ENCODE results near the gene SDK2. TPM values are rescaled to one million over a fixed set of nuclear protein-coding genes. Genes with fewer than 3 reads are reported as not detected.
A peak's percentile ranks its signal among the peaks of the same experiment; 100 is the strongest.

Gene SDK2
- total RNA-seq, result 1 to 10 TPM; 1.4 to 1.7 TPM
- long read RNA-seq, donor 1, result 0 reads
- long read RNA-seq, donor 2, partial matches to known transcripts, result 0 of 2 reads
- long read RNA-seq, donor 2, other reads (novel, unspliced or antisense), result 2 of 2 reads

GRCh38 chr17:73644145-73645049 is at the start of gene SDK2:
SDK2 (minus strand) TSS chr17:73644445; CDS start chr17:73644088, 357 bp downstream.
- peak; percentile 78 for DNase-seq (ENCODE audit: low spot score)
- intact Hi-C loops (cut with DNase I), result loop anchor here in 1 of 2 donors (5.0 kb wide), 1 partner anchor 787 kb away; no protein-coding TSS in a partner anchor

GRCh38 chr17:73693071-73693470 is 48.8 kb upstream of the SDK2 start:
- intact Hi-C loops (cut with DNase I), result no loop called here
- DNase-seq (ENCODE audit: low spot score), result no peak

DNA sequence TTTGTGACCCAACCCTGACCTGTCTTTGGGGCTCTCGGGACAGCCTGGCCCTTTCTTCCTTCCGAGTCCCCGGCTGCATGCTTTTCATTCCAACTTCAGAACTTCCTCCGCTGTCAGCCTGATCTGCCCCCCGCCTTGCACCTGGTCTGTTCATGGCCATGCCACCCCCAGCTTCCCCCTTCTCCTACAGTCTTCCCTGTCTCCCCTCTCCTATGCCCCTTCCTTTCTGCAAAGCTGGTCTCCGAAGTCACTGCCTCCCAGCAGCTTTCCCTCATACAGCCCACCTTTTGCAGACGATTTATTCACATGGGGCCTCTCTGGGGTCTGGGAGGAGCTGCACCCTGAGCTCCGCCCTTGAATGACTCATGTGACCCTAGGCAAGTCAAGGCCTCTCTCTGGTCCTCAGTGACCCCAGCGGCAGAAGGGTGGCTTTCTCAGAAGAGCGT is 47.1 kb upstream of the SDK2 start:
- intact Hi-C loops (cut with DNase I), result no loop called here
- no peak for DNase-seq (ENCODE audit: low spot score)

GRCh38 chr17:73690676-73691075 is 46.4 kb upstream of the SDK2 start:
- no peak for DNase-seq (ENCODE audit: low spot score)
- intact Hi-C loops (cut with DNase I), result no loop called here

- intact Hi-C loops (cut with DNase I), result no loop called here
- no peak for DNase-seq (ENCODE audit: low spot score)
These were observed 45.5 kb upstream of the SDK2 start for GRCh38 chr17:73689596-73690275.

GRCh38 chr17:73686961-73687360 is 42.7 kb upstream of the SDK2 start:
- no peak for DNase-seq (ENCODE audit: low spot score)
- intact Hi-C loops (cut with DNase I), result no loop called here

DNA sequence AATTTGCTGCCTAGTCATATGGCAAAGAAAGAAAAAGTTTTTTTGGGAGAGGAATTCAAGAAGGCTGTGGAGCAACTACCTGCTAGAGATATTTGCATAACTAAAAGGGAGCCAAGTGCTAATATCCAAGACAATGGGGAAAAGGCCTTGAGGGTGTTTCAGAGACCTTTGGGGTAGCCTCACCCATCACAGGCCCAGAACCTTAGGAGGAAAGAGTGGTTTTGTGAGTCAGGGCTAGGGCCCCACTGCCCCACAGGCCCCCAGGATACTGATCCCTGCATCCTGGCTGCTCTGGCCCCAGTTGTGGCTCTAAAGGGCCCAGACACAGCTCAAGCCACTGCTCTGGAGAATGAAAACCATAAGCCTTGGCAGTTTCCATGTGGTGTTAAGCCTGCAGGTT is 41.9 kb upstream of the SDK2 start:
- intact Hi-C loops (cut with DNase I), result no loop called here
- no peak for DNase-seq (ENCODE audit: low spot score)

DNA sequence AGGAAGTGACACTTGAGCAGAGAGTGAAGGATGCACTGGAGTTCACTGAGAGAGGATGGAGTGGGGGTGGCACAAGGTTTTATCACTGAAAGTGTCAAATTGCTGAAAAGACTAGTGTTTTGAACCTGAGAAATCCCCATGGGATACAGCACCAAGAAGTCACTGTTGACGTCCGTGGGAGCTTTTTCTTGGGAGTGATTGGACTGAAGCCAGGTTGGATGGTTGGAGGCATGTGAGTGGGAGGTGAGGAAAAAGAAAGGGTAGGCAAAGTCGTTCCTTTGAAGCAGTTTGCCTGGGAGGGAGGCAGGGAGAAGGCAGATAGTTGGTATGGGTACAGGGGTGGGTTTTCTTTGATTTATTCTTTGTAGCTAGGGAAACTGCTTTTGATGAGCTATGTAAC is 39.9 kb upstream of the SDK2 start:
- intact Hi-C loops (cut with DNase I), result no loop called here
- DNase-seq (ENCODE audit: low spot score), result no peak

GRCh38 chr17:73683771-73684170 is 39.5 kb upstream of the SDK2 start:
- DNase-seq (ENCODE audit: low spot score), result no peak
- intact Hi-C loops (cut with DNase I), result no loop called here

GRCh38 chr17:73681946-73682345 is 37.7 kb upstream of the SDK2 start:
- intact Hi-C loops (cut with DNase I), result no loop called here

DNA sequence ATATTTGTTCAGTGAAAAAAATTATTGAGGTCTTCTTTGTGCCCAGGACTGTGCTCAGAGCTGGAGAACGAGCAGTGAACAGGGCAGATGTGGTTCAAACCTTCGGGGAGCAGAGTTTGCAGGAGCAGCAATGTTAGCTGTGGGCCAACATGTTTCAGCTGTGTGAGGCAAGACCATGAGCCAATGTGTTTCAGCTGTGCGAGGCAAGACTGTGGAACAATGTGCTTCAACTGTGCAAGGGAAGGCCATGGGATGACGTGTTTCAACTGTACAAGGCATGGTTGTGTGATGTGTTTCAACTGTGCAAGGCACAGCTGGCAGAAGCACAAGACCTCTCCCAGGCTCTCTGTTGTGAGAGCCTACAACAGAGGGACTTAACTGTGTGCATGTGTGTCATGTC is 35.2 kb upstream of the SDK2 start:
- DNase-seq (ENCODE audit: low spot score), result no peak
- intact Hi-C loops (cut with DNase I), result loop anchor here in 1 of 2 donors (10.0 kb wide), 1 partner anchor 485 kb away; no protein-coding TSS in a partner anchor

More at GRCh38 chr17:73681946-73682345, 37.7 kb upstream of the SDK2 start:
- DNase-seq (ENCODE audit: low spot score), result no peak

DNA sequence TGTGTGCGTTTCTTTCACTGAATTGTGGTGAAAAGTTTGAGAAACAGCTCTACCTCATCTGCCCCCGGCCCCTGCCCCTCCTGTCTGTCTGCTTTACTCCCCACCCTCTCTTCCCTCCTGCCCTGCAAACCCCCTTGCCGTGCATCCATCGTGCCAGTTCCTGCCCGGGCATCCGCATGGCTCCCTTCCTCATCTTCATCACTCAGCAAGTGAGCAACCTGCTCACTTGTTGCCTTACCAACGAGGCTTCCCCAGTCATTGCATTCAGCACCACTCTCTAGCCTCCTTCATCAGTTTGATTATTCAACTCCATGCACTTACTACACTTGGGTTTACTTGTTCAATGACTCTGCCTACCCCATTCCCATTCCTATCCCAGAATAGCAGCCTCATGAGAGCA is 34.8 kb upstream of the SDK2 start:
- no peak for DNase-seq (ENCODE audit: low spot score)
- intact Hi-C loops (cut with DNase I), result loop anchor here in 1 of 2 donors (10.0 kb wide), 1 partner anchor 486 kb away; no protein-coding TSS in a partner anchor

DNA sequence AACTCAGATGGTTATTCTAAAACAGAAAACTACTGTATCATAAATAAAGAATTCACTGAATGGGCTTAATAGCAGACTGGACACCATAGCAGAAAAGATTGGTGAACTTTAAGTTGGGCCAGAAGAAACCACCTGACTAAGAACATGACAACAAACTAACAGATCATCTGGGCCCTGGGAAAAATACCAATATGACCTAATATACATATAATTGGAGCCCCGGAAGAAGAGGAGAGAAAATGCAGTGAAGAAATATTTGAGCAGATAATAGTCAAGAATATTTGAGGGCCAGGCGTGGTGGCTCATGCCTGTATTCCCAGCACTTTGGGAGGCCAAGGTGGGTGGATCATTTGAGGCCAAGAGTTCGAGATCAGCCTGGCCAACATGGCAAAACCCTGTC is 25.5 kb upstream of the SDK2 start:
- no peak for DNase-seq (ENCODE audit: low spot score)
- intact Hi-C loops (cut with DNase I), result loop anchor here in 1 of 2 donors (10.0 kb wide), 1 partner anchor 495 kb away; no protein-coding TSS in a partner anchor

DNA sequence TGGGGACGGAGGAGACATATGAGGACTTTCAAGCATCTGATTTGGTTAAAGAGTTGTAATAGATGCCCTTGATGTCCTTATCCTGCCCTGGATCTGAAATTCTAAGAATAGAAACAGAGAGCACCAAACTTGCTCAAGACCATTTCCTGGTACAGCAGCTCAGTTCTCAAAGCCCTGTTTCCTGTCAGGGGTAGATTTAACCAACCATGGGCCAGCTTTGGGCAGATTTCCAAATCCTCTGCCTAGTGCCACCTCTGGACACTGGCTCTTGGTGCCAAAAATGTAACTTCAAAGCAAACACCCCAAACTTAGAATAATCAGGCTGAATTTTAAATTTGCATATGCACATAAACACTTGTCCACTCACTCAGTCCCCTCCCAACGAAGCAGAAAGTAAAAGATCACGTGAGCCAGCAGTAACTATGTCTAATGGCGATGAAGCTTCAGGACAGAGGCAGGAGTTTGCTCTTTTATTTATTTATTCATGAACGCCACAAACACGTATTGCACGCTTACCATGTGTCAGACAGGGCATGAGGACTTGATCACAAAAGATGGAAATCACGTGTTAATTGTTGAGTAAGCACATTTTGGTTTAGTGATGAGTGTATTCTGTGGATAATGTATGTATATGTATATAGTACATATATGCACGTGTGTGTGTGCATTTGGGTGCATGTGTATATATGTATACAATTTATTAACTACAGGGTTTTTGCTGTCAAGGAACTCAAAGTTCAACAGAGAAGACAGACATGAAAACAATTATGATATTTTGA is 23.1 kb upstream of the SDK2 start:
- DNase-seq (ENCODE audit: low spot score), result no peak
- intact Hi-C loops (cut with DNase I), result no loop called here

GRCh38 chr17:73663614-73664013 is 19.4 kb upstream of the SDK2 start:
- DNase-seq (ENCODE audit: low spot score), result no peak
- intact Hi-C loops (cut with DNase I), result no loop called here

DNA sequence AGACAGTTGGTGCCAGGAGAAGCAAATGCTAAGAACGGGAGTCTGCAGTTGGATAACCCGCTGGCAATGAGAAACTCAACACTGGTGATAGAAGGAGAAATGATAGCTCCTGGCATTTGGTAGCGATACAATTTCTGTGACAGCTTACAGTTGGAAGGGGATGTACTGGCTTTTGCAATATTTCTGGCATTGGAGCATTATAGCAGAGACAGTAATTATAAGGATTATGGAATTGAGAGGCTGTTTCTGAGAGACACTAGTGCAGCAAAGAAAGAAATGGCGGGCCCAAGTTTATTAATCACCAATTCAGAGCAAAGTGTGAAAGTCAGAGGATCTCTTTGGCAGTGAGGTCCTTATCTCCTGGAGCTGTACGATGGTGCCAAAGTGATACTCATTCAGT is 16.1 kb upstream of the SDK2 start:
- intact Hi-C loops (cut with DNase I), result no loop called here
- no peak for DNase-seq (ENCODE audit: low spot score)

DNA sequence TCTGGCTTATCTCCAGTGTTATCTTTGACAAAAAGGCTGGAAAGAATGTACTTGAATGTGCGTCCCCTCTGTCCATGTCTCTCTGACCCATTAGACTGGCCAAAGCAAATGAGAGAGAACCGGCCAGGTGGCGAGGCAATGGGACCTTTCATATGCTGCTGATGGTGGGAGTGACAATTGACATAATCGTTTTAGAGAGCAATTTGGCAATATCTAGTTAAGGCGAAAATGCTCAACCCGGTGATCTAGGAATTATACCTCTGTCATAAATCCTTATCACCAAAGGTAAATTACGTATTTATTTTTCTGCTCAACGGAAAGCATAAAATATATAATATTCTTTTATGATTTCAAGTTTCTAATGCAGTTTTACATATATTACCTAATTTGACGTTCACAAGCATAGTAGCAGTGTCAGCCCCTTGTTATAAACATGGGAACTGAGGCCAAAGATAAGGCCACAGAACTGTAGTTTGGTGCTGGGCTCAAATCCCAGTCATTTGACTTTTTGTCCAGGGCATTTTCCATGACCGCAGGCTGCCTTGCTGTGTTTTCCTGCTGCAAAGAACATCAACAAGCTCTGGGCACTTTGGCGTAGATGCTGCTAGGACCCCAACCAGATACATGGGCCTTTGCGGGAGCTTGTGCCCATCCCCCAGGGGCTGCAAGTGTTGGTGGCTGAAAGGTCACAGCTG is 14.7 kb upstream of the SDK2 start:
- DNase-seq (ENCODE audit: low spot score), result no peak
- intact Hi-C loops (cut with DNase I), result no loop called here

DNA sequence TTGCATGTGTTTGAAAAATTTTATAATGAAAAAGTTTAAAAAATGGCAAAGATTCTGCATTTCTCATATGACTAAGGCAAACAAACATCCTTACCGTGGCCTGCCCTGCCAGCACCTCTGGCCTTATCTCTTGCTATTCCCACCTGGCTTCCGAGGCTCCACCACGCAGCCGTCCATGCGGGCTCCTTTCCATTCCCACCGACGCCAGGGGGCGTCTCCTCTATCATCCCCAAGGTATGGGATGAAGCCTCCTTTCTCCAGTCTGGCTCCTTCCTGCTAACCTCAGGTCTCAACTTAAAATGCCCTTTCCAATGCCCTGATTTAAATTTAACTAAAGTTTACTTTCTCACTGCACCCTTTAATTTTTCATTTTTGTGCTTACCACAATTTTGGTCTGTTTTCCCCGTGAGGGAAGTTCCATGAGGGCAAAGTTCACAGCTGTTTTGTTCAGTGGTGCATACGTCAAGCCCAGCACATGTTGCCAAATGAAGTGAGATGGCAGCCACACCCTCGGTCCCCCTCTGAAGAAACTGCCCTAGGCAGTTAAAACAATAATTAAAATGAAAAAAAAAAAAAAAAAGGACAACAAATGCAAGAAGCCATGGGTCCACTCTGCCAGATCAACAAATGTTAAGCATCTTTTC is 13.3 kb upstream of the SDK2 start:
- no peak for DNase-seq (ENCODE audit: low spot score)
- intact Hi-C loops (cut with DNase I), result no loop called here

Data from posterior vena cava (tissue), 2 donors.